NCI-H510A (cell line): ENCODE results near the gene PCK1.
"Not testable (repeated sequence)": the region's sequence is repeated elsewhere in the genome, so short reads cannot be mapped to it uniquely, and the experiment has no call there.

Experiments used
- DNase-seq: peaks from one replicate; lab custom pipeline; 2025; lab: John Stamatoyannopoulos, UW

Gene PCK1

GRCh38 chr20:57560554-57561355, at the start of gene PCK1:
Gene PCK1, plus strand, starts transcription at chr20:57561110. Its CDS starts 302 bp downstream, at chr20:57561412.
- DNase-seq = no peak

GRCh38 chr20:57511709-57512108, 49.2 kb upstream of the PCK1 start:
- DNase-seq = not testable (repeated sequence)

- DNase-seq = no peak
These were observed 48.5 kb upstream of the PCK1 start for GRCh38 chr20:57512432-57512831.

GRCh38 chr20:57513199-57513598, 47.7 kb upstream of the PCK1 start:
- DNase-seq = no peak

GRCh38 chr20:57514273-57514751, 46.6 kb upstream of the PCK1 start:
- no peak for DNase-seq

GRCh38 chr20:57517904-57518303, 43.0 kb upstream of the PCK1 start:
- DNase-seq = no peak

- DNase-seq = no peak
These were observed 38.4 kb upstream of the PCK1 start for GRCh38 chr20:57522380-57523140.

GRCh38 chr20:57523782-57524181, 37.1 kb upstream of the PCK1 start:
- DNase-seq = no peak

- DNase-seq = no peak
These were observed 36.3 kb upstream of the PCK1 start, which contains the start of gene CTCFL for GRCh38 chr20:57524511-57525176. Gene CTCFL, minus strand, starts transcription at chr20:57525140. Its CDS starts 935 bp downstream, at chr20:57524205.

- no peak for DNase-seq
These were observed 35.4 kb upstream of the PCK1 start for GRCh38 chr20:57525328-57526086.

- DNase-seq = no peak
These were observed 34.6 kb upstream of the PCK1 start for GRCh38 chr20:57526087-57526884.

GRCh38 chr20:57526885-57527460, 33.9 kb upstream of the PCK1 start:
- DNase-seq = no peak

GRCh38 chr20:57527728-57528127, 33.2 kb upstream of the PCK1 start:
- no peak for DNase-seq

- DNase-seq = no peak
These were observed 32.8 kb upstream of the PCK1 start for GRCh38 chr20:57528148-57528547.

- no peak for DNase-seq
These were observed 31.7 kb upstream of the PCK1 start for GRCh38 chr20:57529160-57529585.

- DNase-seq = no peak
These were observed 31.1 kb upstream of the PCK1 start for GRCh38 chr20:57529810-57530209.

GRCh38 chr20:57530327-57530981, 30.5 kb upstream of the PCK1 start:
- DNase-seq = no peak

- DNase-seq = no peak
These were observed 28.8 kb upstream of the PCK1 start for GRCh38 chr20:57532104-57532503.

- DNase-seq = no peak
These were observed 25.6 kb upstream of the PCK1 start for GRCh38 chr20:57535297-57535696.
